Testis (tissue), 3 donors: ENCODE measurements around the gene CNTN4. TPM values are rescaled to one million over a fixed set of nuclear protein-coding genes. Genes with fewer than 3 reads are reported as not detected.
"Not testable (repeated sequence)": the region's sequence is repeated elsewhere in the genome, so short reads cannot be mapped to it uniquely, and the experiment has no call there.

ENCODE experiments used
- DNase-seq: peaks from one replicate; pipeline ENCODE4 v3.0.0-alpha.2; 2019
- H3K27ac ChIP-seq, 2 donors: fragments of 200-600 bp; sonication (generic); one replicate each; pipeline ENCODE4 v1.5.1; 2019
- H3K27me3 ChIP-seq: fragments of 200-600 bp; sonication (generic); one replicate; pipeline ENCODE4 v1.5.1; 2019
- H3K36me3 ChIP-seq: fragments of 200-600 bp; sonication (generic); one replicate; pipeline ENCODE4 v1.5.1; 2017; ENCODE audit warnings: low read depth; ENCODE audit errors: missing control alignments
- H3K4me1 ChIP-seq: fragments of 200-600 bp; sonication (generic); one replicate; pipeline ENCODE4 v1.5.1; 2019
- H3K4me3 ChIP-seq, 2 donors: fragments of 200-600 bp; sonication (generic); one replicate each; pipeline ENCODE4 v1.5.1; 2017 to 2019
- H3K9me3 ChIP-seq: fragments of 200-600 bp; sonication (generic); one replicate; pipeline ENCODE4 v1.5.1; 2017
- CTCF ChIP-seq, 3 experiments: fragments of 450-650 bp in 2 of 3; fragments of 200-600 bp in 1 of 3; sonication (generic) in 1 of 3; IDR thresholded peaks; one replicate each; pipeline ENCODE4 v1.5.1; 2016 to 2019; ENCODE audit warnings: antibody characterized with exemption in 3 of 3, mild to moderate bottlenecking in 2 of 3, moderate library complexity in 1 of 3
- POLR2A ChIP-seq: fragments of 450-650 bp; IDR thresholded peaks from one replicate; pipeline ENCODE4 v1.6.1; 2017; ENCODE audit warnings: antibody characterized with exemption, mild to moderate bottlenecking, moderate library complexity
- WGBS, 2 donors: methylation state at CpG; one replicate each; pipeline ENCODE4 v1.1.5; 2018; 5-methylcytosine and 5-hydroxymethylcytosine counted together
- intact Hi-C: fragments of 100-400 bp; cut with DNase I; formaldehyde crosslinking; loops from one replicate; pipeline ENCODE4 v1.15.1; 2023; ENCODE audit warnings: low total_unique reads
- polyA plus RNA-seq: library from polyadenylated mRNA; stranded (reverse); fragments of 350-450 nt; fragmentation: Illumina TruSeq; extraction: RNeasy Lipid Tissue Mini Kit (QIAGEN cat#74804); gene quantifications from one replicate; pipeline ENCODE4 v1.2.3, GENCODE V29; 2014; ENCODE audit warnings: low read depth, low replicate concordance; ENCODE audit not compliant: insufficient read depth
- total RNA-seq, 2 donors: library from RNA; depleted of rRNA; stranded (reverse); fragments of >200 nt; gene quantifications; one replicate each; pipeline ENCODE4 v1.2.3, GENCODE V29; 2016

CNTN4 gene
- total and polyA plus RNA-seq, 3 donors from 2014 or later: 10.4 to 37.7 (median 19.6) TPM

GRCh38 chr3:2985479-2985878 is 886.8 kb downstream of the CNTN4 start:
- H3K27me3 ChIP-seq: no peaks in the 10 kb centered on the region
- TF ChIP-seq POLR2A (no peak), CTCF (IDR thresholded peaks at IDR 0.05) (no peak)
- H3K27ac ChIP-seq: no peak overlapping the region
- intact Hi-C loops: no loop called here
- no peaks in the 10 kb centered on the region for H3K36me3 ChIP-seq
- 96 to 98% methylated on average over 5 of the region's 5 CpGs for whole genome bisulfite sequencing, 2 donors
- H3K4me3 ChIP-seq: no peak overlapping the region
- no peak for DNase-seq
- H3K4me1 ChIP-seq: no peaks in the 10 kb centered on the region
- no peaks in the 10 kb centered on the region for H3K9me3 ChIP-seq

GRCh38 chr3:2992534-2992933 is 893.9 kb downstream of the CNTN4 start:
- Histone ChIP-seq H3K9me3 (no peaks in the 10 kb centered on the region), H3K27me3 (no peaks in the 10 kb centered on the region), H3K4me3 (no peak overlapping the region), H3K36me3 (no peaks in the 10 kb centered on the region), H3K4me1 (no peaks in the 10 kb centered on the region), H3K27ac (no peak overlapping the region)
- WGBS, 2 donors: 40 to 47% methylated on average over 2 of the region's 2 CpGs
- intact Hi-C loops: no loop called here
- TF ChIP-seq CTCF (IDR thresholded peaks at IDR 0.05) (no peak), POLR2A (no peak)
- DNase-seq: no peak

- not testable (repeated sequence) for H3K36me3 ChIP-seq
Measured at GRCh38 chr3:2993130-2993529, 894.5 kb downstream of the CNTN4 start.

GRCh38 chr3:2993736-2994135 is 895.1 kb downstream of the CNTN4 start:
- no peak for DNase-seq
- Histone ChIP-seq H3K4me3 (no peak overlapping the region), H3K4me1 (no peaks in the 10 kb centered on the region), H3K27me3 (no peaks in the 10 kb centered on the region), H3K9me3 (no peaks in the 10 kb centered on the region), H3K27ac (no peak overlapping the region), H3K36me3 (no peaks in the 10 kb centered on the region)
- TF ChIP-seq CTCF (IDR thresholded peaks at IDR 0.05) (no peak), POLR2A (no peak)
- whole genome bisulfite sequencing, 2 donors: 23 to 29% methylated on average over 1 of the region's 1 CpG
- intact Hi-C loops: no loop called here

More at GRCh38 chr3:2993130-2993529, 894.5 kb downstream of the CNTN4 start:
- 93% methylated on average over 5 of the region's 5 CpGs for WGBS, 2 donors
- H3K27me3 ChIP-seq, H3K4me3 ChIP-seq, H3K9me3 ChIP-seq, DNase-seq, H3K4me1 ChIP-seq, intact Hi-C loops, H3K27ac ChIP-seq: not testable (repeated sequence)

- Histone ChIP-seq H3K4me1 (no peaks in the 10 kb centered on the region), H3K4me3 (no peak overlapping the region), H3K27ac (no peak overlapping the region), H3K36me3 (no peaks in the 10 kb centered on the region), H3K9me3 (no peaks in the 10 kb centered on the region), H3K27me3 (no peaks in the 10 kb centered on the region)
- TF ChIP-seq CTCF (IDR thresholded peaks at IDR 0.05) (no peak), POLR2A (no peak)
- 89 to 95% methylated on average over 5 of the region's 5 CpGs for WGBS, 2 donors
- intact Hi-C loops: no loop called here
- no peak for DNase-seq
Measured at GRCh38 chr3:2995195-2995594, 896.5 kb downstream of the CNTN4 start.
